ENCODE measurements around the gene CDH26. TPM values are rescaled to one million over a fixed set of nuclear protein-coding genes. Genes with fewer than 3 reads are reported as not detected.

CDH26 gene
- total RNA-seq, 1 donor from 2014 or later, result 8.8 TPM

DNA sequence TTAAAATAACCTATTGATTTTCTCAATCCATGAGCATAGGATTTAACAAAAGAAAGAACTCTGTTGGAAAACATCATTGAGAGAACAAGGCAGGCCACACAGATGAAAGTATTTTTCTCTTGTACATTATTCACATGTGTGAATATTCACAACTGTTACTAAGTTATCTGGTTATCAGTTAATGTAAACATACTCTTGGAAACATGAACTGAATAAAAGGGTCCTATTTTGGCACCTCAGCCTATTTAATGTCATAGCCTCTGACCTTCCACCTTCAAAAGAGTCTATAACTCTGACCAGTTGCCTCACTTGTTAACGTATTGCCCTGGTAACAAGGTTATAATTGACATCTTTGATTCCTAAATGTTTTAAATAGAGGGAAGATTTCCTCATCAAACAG is 32.9 kb upstream of the CDH26 start:
- ATAC-seq (no peak), DNase-seq (no peak)
- Histone ChIP-seq H3K9me3 (no peaks in the 10 kb centered on the region), H3K36me3 (no peaks in the 10 kb centered on the region), H3K27me3 (no peaks in the 10 kb centered on the region), H3K4me1 (no peaks in the 10 kb centered on the region), H3K27ac (no peak overlapping the region), H3K4me3 (no peak overlapping the region)
- intact Hi-C loops (cut with DNase I), result no loop called here
- TF ChIP-seq, protein P1, sequence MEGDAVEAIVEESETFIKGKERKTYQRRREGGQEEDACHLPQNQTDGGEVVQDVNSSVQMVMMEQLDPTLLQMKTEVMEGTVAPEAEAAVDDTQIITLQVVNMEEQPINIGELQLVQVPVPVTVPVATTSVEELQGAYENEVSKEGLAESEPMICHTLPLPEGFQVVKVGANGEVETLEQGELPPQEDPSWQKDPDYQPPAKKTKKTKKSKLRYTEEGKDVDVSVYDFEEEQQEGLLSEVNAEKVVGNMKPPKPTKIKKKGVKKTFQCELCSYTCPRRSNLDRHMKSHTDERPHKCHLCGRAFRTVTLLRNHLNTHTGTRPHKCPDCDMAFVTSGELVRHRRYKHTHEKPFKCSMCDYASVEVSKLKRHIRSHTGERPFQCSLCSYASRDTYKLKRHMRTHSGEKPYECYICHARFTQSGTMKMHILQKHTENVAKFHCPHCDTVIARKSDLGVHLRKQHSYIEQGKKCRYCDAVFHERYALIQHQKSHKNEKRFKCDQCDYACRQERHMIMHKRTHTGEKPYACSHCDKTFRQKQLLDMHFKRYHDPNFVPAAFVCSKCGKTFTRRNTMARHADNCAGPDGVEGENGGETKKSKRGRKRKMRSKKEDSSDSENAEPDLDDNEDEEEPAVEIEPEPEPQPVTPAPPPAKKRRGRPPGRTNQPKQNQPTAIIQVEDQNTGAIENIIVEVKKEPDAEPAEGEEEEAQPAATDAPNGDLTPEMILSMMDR (IDR thresholded peaks at IDR 0.05), result no peak

DNA sequence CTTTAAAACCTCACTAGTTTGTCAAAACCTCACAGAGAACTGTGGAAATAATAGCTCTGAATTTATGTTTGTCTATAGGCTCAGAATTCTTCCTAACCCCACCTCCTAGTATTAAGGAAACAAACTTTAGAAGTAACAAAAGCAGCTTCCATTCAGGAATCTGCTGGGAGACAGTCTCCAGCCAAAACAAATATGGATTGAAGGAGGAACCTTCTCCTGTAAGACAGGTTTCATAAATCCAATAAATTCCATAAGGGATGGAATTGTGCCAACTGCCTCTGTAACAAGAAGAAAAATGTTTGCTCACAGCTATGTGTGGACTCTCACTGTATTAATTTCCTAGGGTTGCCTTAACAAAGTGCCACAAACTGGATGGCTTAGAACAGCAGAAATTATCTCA is 32.3 kb upstream of the CDH26 start:
- intact Hi-C loops (cut with DNase I), result no loop called here
- no peak for DNase-seq
- TF ChIP-seq, protein P1 (IDR thresholded peaks at IDR 0.05), result no peak

DNA sequence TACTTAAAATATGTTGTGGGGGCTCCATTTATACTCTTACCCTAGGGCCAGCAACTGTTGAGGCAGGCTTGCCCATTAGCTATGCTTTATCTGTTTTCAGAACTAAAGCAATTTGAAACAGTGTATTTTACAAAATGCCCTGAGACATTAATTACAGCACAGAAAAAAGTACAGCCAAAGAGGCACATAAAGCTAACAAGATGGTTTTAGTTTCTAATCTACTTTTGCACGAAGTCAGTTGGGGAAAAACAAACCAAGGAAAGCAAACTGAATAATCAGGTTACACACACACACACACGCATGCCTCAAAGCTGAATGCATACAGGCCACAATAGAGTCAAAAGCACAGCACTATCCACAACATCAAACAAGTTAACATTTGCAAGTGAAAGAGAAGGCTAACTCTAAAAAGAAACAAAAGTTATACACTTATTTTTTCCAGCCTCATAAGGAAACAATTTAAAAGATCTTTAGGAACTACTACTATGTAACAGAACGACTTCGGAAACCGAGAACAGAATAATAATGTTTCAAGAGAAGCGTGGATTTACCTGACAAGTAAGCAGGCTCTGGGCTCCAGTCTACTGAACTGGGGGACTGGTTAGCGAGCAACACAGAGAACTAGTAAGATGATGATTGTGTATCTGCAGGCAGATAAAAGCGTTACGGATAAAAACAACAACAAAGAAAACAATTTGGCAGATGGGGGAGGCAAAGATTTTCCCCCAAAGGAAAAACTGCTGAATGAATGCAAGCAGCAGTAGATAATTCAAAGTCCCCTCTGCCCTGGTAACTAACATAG is 26.5 kb upstream of the CDH26 start:
- Histone ChIP-seq H3K27me3 (no peaks in the 10 kb centered on the region), H3K27ac (no peak overlapping the region), H3K4me1 (peaks cover 4% of the 10 kb centered on the region), H3K9me3 (no peaks in the 10 kb centered on the region), H3K4me3 (no peak overlapping the region), H3K36me3 (no peaks in the 10 kb centered on the region)
- DNase-seq (no peak), ATAC-seq (no peak)
- TF ChIP-seq, protein P1 (IDR thresholded peaks at IDR 0.05), result no peak
- intact Hi-C loops (cut with DNase I), result no loop called here

More for the DNA sequence above, 32.3 kb upstream of the CDH26 start:
- no peaks in the 10 kb centered on the region for H3K4me1 ChIP-seq
- H3K9me3 ChIP-seq, result no peaks in the 10 kb centered on the region
- ATAC-seq, result no peak
- no peak overlapping the region for H3K27ac ChIP-seq
- H3K4me3 ChIP-seq, result no peak overlapping the region
- H3K27me3 ChIP-seq, result no peaks in the 10 kb centered on the region
- no peaks in the 10 kb centered on the region for H3K36me3 ChIP-seq

DNA sequence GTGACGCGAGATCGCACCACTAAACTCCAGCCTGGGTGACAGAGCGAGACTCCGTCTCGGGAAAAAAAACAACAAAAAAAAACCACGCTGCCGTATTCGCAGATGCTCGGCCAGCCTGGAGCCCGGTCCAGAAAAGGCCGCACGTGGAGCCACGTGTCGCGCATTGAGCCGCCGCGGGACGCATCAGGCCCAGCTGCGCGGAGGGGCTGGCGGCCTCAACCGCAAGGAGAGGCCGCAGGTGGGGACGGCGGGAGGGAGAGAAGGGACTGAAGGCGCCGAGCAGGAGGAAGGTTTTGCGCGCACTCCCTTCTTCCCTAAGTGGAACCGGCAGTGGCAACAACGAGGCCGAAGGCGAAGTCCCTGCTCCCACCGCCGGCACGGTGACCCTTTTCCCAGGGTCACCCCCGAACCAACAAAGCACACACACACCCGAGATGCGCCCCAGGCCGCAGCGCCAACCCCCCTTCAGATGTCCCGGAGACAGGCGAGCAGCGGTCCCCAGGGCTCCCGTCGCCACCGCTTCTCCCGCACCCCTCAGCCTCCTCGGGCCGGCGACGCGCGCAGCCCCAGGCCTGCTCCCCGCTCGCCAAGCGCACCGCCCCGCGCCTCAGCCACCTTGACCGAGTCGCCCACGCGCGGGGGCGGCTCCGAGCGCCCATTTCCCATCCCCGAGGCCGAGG is 25.5 kb upstream of the CDH26 start:
- Histone ChIP-seq H3K4me3 (peak overlapping the region; percentile 71), H3K4me1 (peaks cover 12% of the 10 kb centered on the region), H3K27ac (no peak overlapping the region), H3K27me3 (no peaks in the 10 kb centered on the region), H3K9me3 (no peaks in the 10 kb centered on the region), H3K36me3 (no peaks in the 10 kb centered on the region)
- ATAC-seq, result peak; percentile 2
- peak; percentile 61 for DNase-seq
- TF ChIP-seq, protein P1 (IDR thresholded peaks at IDR 0.05), result no peak
- intact Hi-C loops (cut with DNase I), result no loop called here

DNA sequence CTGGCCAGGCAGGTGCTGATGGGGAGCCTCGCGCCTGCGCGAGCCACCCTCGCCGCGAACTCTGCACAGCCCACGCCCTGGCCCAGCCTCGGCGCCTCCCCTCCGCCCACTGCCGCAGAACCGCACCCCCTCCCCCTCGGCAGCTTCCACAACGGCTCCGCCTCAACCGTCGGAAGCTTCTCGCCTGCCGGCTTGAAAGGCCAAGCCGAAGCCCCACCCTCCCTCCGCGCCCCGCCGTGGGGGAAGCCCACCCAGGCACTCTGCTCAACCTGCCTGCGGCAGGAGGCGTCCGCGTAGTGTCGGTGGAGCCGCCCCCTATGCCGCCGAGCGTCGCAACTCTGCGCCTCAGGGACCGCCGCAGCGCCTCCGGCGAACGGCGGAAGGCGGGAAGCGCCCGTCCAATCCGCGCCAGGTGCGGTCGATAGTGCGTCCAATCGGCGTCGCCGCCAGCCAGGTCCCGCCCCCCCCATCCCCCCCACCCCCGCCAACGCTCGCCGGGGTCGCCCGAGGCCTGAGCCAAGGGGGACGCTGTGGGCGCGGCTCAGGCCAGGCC is 24.9 kb upstream of the CDH26 start, which contains the start of gene SYCP2:
Gene SYCP2 (minus strand): TSS at position 342 of the 553 bp plus-strand sequence. CDS start 11,224 bp downstream, outside the sequence.
- H3K27ac ChIP-seq, result peak within 1 kb of the TSS; percentile 7
- TF ChIP-seq, protein P1 (IDR thresholded peaks at IDR 0.05), result no peak
- H3K4me3 ChIP-seq, result peak within 1 kb of the TSS; percentile 71
- peaks cover 17% of the 10 kb centered on the region for H3K4me1 ChIP-seq
- DNase-seq (peak; percentile 78), ATAC-seq (peak; percentile 71)
- intact Hi-C loops (cut with DNase I), result no loop called here
- H3K36me3 ChIP-seq, result no peaks in the 10 kb centered on the region
- H3K27me3 ChIP-seq, result no peaks in the 10 kb centered on the region
- H3K9me3 ChIP-seq, result no peaks in the 10 kb centered on the region

All from upper lobe of right lung (tissue), 1 donor.